Lower leg skin (tissue), 3 donors: ENCODE results near the gene STARD5.

Experiments
- POLR2A ChIP-seq, 2 donors: fragments of 450-650 bp; IDR thresholded peaks; one replicate each; pipeline ENCODE4 v1.6.1; 2016 to 2017; ENCODE audit warnings: antibody characterized with exemption in 2 of 2, mild to moderate bottlenecking in 1 of 2, moderate library complexity in 1 of 2
- TF ChIP-seq, protein P1 (sequence below), 3 donors: fragments of 450-650 bp; IDR thresholded peaks; one replicate each; pipeline ENCODE4 v1.5.1; 2016; ENCODE audit warnings: antibody characterized with exemption in 3 of 3, mild to moderate bottlenecking in 3 of 3, moderate library complexity in 2 of 3

DNA sequence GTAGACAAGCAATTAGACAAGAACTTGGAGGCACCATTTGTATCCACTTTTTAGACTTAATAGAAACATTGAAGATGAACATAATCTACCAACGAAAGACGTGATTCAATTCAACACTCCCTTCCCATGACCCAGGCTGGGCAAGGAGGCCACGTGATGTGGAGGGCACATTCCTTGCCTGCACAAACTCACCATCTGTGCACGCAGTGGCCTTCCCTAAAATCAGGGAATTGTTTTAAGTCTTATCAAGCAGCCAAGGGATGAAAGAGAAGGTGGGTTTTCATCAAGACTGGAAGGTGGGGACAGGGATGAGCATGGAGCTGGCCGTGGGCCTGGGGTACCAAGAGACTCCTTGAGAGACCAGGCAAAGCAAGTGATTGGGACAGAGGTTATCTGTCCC is 13.5 kb downstream of the STARD5 start:
- TF ChIP-seq, protein P1, sequence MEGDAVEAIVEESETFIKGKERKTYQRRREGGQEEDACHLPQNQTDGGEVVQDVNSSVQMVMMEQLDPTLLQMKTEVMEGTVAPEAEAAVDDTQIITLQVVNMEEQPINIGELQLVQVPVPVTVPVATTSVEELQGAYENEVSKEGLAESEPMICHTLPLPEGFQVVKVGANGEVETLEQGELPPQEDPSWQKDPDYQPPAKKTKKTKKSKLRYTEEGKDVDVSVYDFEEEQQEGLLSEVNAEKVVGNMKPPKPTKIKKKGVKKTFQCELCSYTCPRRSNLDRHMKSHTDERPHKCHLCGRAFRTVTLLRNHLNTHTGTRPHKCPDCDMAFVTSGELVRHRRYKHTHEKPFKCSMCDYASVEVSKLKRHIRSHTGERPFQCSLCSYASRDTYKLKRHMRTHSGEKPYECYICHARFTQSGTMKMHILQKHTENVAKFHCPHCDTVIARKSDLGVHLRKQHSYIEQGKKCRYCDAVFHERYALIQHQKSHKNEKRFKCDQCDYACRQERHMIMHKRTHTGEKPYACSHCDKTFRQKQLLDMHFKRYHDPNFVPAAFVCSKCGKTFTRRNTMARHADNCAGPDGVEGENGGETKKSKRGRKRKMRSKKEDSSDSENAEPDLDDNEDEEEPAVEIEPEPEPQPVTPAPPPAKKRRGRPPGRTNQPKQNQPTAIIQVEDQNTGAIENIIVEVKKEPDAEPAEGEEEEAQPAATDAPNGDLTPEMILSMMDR (IDR thresholded peaks at IDR 0.05), result no peak
- no peak for TF ChIP-seq POLR2A (IDR thresholded peaks at IDR 0.05)
